ENCODE data around the gene EPHB1. TPM values are rescaled to one million over a fixed set of nuclear protein-coding genes. Genes with fewer than 3 reads are reported as not detected.

EPHB1 gene
- total RNA-seq, 2 experiments from 2014 or later: 0.39 to 0.91 TPM

DNA sequence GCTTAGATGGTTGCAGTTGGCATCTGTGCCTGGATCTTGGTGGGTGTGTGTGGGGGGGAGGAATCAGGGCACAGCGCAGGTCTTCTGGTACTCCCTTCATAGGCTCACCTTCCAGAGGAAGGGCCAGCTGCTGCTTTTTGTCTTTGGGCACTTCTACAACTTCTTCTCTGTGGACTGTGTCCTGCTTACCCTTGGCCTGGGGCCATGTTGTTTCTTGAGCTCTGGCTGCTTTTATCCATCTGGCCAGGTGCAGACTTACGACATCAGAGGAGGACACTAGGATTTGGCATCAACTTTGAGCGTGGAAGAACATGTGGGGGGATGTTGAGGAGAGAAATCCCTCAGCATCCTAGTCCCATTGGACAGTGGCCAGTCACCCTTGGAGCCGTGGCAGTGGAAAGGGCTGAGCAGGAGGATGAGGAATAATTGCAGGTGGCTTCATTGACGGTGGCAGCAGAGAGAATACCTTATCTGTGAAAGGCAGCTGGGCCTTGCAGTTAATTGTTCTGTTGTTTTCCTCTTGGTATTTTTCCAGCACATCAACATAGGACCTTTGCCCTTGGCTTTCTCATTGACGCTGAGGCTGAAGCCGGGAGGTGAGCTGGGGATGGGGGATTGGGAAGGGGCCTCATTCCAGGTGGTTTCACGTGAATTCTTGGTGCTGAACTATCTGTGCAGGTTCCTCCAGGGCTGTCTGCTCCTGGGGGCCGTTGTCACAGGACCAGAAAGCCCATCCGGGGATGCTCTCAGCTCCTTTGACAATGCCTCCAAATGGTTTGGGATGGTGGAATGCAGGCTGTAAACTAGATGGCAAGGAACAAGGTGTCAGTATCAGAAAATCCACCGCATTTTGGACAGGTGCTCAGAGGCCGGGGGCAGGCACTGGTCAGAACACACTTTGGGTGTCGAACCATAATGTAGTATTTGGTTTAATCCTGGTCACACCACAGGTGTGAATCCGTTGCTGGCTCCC lies 9.7 kb downstream of the EPHB1 start:
- Mint-ChIP-seq H3K27ac (peak overlapping the region; percentile 30), H3K36me3 (peaks cover 6% of the 10 kb centered on the region), H3K4me1 (peaks cover 28% of the 10 kb centered on the region), H3K4me3 (no peak overlapping the region), H3K27me3 (peaks cover 52% of the 10 kb centered on the region), H3K9me3 (peaks cover 2% of the 10 kb centered on the region)
- DNase-seq (no peak), ATAC-seq (ENCODE audit: low read depth) (no peak)
- POLR2A ChIA-PET: no interaction called here

DNA sequence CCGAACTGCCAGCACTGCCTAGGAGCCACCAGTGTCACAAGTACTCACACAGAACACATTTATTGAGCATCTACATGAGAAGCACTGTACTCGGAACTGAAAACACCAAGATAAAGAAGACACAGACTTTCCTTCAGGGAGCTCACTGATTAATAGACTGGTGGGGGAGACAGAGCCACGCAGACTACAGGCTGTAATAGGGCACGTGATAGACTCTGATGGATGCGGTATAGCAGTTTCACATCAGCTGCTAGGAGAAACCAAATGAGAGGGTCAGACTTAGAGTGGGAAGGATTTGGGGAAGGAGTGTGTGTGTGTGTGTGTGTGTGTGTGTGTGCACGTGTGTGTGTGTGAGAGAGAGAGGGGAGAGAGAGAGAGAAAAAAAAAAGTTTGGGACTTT lies 12.1 kb downstream of the EPHB1 start:
- DNase-seq (no peak), ATAC-seq (ENCODE audit: low read depth) (no peak)
- H3K27me3 Mint-ChIP-seq: peaks cover 51% of the 10 kb centered on the region
- H3K9me3 Mint-ChIP-seq: peaks cover 2% of the 10 kb centered on the region
- peaks cover 6% of the 10 kb centered on the region for H3K36me3 Mint-ChIP-seq
- no peak overlapping the region for H3K27ac Mint-ChIP-seq
- H3K4me3 Mint-ChIP-seq: no peak overlapping the region
- peaks cover 18% of the 10 kb centered on the region for H3K4me1 Mint-ChIP-seq
- POLR2A ChIA-PET: no interaction called here

DNA sequence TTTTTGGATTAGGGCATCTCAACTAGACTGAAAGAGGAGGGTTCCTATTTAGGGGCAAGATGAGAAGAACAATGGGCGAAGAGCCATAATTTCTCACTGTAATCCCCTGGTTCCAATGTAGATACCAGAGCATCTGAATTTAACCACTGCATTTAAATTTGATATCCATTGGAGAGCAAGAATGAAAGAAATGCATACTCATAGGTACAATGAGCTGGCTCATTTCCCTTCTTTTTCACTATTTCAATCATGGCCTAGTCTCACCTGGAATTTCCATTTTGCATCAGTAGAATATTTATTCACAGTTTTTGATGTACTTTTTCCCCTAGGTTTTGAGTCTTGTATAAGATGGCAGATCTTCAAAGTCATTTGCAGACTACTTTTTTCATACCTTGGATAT lies 13.8 kb downstream of the EPHB1 start:
- no peak for ATAC-seq (ENCODE audit: low read depth)
- Mint-ChIP-seq H3K9me3 (peaks cover 2% of the 10 kb centered on the region), H3K4me3 (no peak overlapping the region), H3K4me1 (peaks cover 3% of the 10 kb centered on the region), H3K27ac (no peak overlapping the region), H3K27me3 (peaks cover 53% of the 10 kb centered on the region), H3K36me3 (peaks cover 6% of the 10 kb centered on the region)
- DNase-seq: no peak
- POLR2A ChIA-PET: no interaction called here

DNA sequence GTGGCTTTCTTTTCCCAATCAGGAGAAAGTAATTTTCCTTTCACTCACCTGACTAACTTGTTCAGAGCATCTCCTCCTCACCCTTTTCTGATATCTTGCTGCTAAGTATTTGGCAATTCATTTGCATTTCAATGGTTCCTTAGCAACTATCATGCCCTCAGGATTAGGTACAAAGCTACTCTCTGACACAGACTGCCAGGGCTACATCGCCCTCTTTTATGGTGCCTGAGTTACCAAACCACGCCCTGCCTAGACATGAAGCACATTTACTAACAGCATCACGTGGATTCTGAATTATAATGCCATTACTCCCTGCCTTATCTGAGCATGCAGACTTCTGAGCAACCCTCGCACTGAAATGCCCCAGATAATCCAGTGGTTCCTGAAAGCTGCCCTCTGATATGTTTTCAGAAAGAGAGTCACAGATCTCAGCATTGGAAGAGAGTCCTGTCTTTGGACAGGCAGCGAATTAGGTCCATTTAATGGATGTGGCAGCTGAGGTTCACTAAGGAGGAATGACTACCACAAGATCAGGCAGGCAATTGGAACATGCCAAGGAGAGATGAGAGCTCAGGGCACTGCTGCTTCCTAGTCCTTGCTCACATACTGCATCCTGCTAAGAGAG lies 14.5 kb downstream of the EPHB1 start:
- H3K4me3 Mint-ChIP-seq: no peak overlapping the region
- ATAC-seq (ENCODE audit: low read depth): no peak
- peaks cover 2% of the 10 kb centered on the region for H3K9me3 Mint-ChIP-seq
- DNase-seq: no peak
- H3K27me3 Mint-ChIP-seq: peaks cover 52% of the 10 kb centered on the region
- peaks cover under 1% of the 10 kb centered on the region for H3K4me1 Mint-ChIP-seq
- POLR2A ChIA-PET: no interaction called here
- no peak overlapping the region for H3K27ac Mint-ChIP-seq
- peaks cover 4% of the 10 kb centered on the region for H3K36me3 Mint-ChIP-seq

DNA sequence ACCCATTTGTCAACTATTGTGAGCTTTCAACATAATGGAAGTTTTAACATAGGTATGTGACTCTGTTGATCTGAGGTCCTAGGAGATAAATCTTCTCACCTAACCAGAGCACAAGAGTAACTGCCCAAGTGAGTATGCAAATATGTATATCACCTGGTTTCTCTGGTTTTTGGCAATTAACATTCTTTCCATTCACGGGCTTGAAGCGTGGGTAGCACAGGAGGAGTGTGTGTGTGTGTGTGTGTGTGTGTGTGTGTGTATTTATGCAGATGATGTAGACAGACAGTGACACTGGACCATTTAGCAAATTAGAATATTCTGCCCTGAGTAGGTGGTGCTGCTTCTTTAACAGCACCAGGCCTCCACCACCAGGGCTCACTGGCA lies 15.0 kb downstream of the EPHB1 start:
- Mint-ChIP-seq H3K4me1 (no peaks in the 10 kb centered on the region), H3K27me3 (peaks cover 47% of the 10 kb centered on the region), H3K27ac (no peak overlapping the region), H3K4me3 (no peak overlapping the region), H3K9me3 (no peaks in the 10 kb centered on the region), H3K36me3 (peaks cover 2% of the 10 kb centered on the region)
- no peak for DNase-seq
- no peak for ATAC-seq (ENCODE audit: low read depth)
- POLR2A ChIA-PET: no interaction called here

DNA sequence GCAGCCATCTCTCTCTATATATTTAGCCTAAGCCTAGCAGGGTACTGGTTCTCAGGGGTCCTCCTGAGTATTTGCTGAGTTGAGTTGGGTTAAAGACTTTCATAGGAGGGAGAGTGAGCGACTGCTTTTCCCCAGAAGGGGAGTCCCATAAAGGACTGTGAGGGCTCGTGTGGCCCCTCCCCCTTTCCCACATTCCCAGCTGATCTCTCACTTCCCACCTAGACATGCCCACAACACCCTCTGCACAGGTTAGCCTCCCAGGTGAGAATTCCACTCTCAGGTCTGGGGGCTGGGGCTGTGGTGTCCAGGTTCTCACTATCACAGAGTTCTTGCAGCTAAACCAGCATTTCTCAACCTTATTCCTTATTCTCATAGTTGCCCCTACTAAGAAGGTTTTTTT lies 15.8 kb downstream of the EPHB1 start:
- DNase-seq: no peak
- POLR2A ChIA-PET: no interaction called here
- no peaks in the 10 kb centered on the region for H3K9me3 Mint-ChIP-seq
- no peak overlapping the region for H3K27ac Mint-ChIP-seq
- H3K4me1 Mint-ChIP-seq: no peaks in the 10 kb centered on the region
- ATAC-seq (ENCODE audit: low read depth): no peak
- H3K27me3 Mint-ChIP-seq: peaks cover 42% of the 10 kb centered on the region
- no peak overlapping the region for H3K4me3 Mint-ChIP-seq
- peaks cover 2% of the 10 kb centered on the region for H3K36me3 Mint-ChIP-seq

- no peaks in the 10 kb centered on the region for H3K36me3 Mint-ChIP-seq
Observed at GRCh38 chr3:134813618-134814017, 18.6 kb downstream of the EPHB1 start.

DNA sequence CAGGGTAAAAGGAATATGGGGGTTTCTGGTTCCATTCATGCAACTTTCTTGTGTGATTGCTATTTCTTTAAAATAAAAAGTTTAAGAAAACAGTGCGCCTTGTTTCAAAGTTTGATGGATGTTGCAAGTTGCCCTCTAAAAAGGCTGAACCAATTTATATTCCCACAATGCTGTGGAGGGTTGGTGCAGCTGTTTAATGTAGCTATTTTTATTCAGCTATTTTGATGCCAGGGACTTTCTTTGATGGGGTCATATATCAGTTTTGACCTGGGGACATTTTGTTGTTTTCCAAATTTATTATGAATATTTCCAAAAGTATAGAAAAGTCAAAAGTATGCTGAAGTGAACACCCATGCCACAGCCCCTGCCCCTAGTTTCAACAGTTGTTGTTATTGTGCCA lies 20.5 kb downstream of the EPHB1 start:
- H3K36me3 Mint-ChIP-seq: no peaks in the 10 kb centered on the region
- ATAC-seq (ENCODE audit: low read depth): no peak
- H3K4me1 Mint-ChIP-seq: no peaks in the 10 kb centered on the region
- H3K9me3 Mint-ChIP-seq: no peaks in the 10 kb centered on the region
- peaks cover 11% of the 10 kb centered on the region for H3K27me3 Mint-ChIP-seq
- DNase-seq: no peak
- no peak overlapping the region for H3K27ac Mint-ChIP-seq
- POLR2A ChIA-PET: interaction anchor here (0.6 kb wide), 1 partner anchor 34 kb away, joined by 3 read pairs; no protein-coding TSS in a partner anchor
- no peak overlapping the region for H3K4me3 Mint-ChIP-seq

More at GRCh38 chr3:134813618-134814017, 18.6 kb downstream of the EPHB1 start:
- Mint-ChIP-seq H3K27me3 (peaks cover 25% of the 10 kb centered on the region), H3K27ac (no peak overlapping the region), H3K4me1 (no peaks in the 10 kb centered on the region), H3K4me3 (no peak overlapping the region), H3K9me3 (no peaks in the 10 kb centered on the region)
- POLR2A ChIA-PET: no interaction called here
- no peak for ATAC-seq (ENCODE audit: low read depth)
- DNase-seq: no peak

- H3K9me3 Mint-ChIP-seq: no peaks in the 10 kb centered on the region
- ATAC-seq (ENCODE audit: low read depth): no peak
- no peak for DNase-seq
- no peak overlapping the region for H3K27ac Mint-ChIP-seq
- H3K36me3 Mint-ChIP-seq: no peaks in the 10 kb centered on the region
- H3K27me3 Mint-ChIP-seq: peaks cover 9% of the 10 kb centered on the region
- POLR2A ChIA-PET: no interaction called here
- no peak overlapping the region for H3K4me3 Mint-ChIP-seq
- H3K4me1 Mint-ChIP-seq: no peaks in the 10 kb centered on the region
Observed at GRCh38 chr3:134816623-134817022, 21.6 kb downstream of the EPHB1 start.

GRCh38 chr3:134817297-134817696 lies 22.2 kb downstream of the EPHB1 start:
- DNase-seq (no peak), ATAC-seq (ENCODE audit: low read depth) (no peak)
- Mint-ChIP-seq H3K27me3 (peaks cover 9% of the 10 kb centered on the region), H3K27ac (no peak overlapping the region), H3K4me3 (no peak overlapping the region), H3K9me3 (no peaks in the 10 kb centered on the region), H3K36me3 (no peaks in the 10 kb centered on the region), H3K4me1 (no peaks in the 10 kb centered on the region)
- POLR2A ChIA-PET: no interaction called here

- POLR2A ChIA-PET: no interaction called here
- no peak for ATAC-seq (ENCODE audit: low read depth)
- Mint-ChIP-seq H3K36me3 (no peaks in the 10 kb centered on the region), H3K4me1 (no peaks in the 10 kb centered on the region), H3K27ac (no peak overlapping the region), H3K9me3 (no peaks in the 10 kb centered on the region), H3K27me3 (peaks cover 5% of the 10 kb centered on the region), H3K4me3 (no peak overlapping the region)
- DNase-seq: no peak
Observed at GRCh38 chr3:134820994-134821393, 25.9 kb downstream of the EPHB1 start.

DNA sequence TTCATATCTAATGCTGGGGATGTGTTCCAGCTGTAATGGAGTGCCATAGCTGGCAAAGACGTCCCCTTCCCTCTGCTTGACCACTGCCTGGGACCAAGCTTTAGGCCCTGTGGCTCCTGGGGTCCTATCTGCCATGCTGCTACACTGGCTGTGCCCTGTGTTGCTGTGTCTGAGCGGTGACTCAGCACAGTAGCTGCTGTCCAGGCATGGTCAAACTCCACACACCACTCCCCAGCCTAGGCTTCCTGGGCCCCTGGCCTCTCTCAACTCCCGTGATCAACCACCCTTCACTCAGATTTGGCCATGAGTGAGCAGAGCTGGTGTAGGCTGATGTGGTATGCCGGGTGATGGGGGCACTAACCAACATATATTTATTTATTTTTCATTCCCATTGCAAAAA lies 27.0 kb downstream of the EPHB1 start:
- no peaks in the 10 kb centered on the region for H3K9me3 Mint-ChIP-seq
- H3K27me3 Mint-ChIP-seq: peaks cover 7% of the 10 kb centered on the region
- H3K4me1 Mint-ChIP-seq: no peaks in the 10 kb centered on the region
- ATAC-seq (ENCODE audit: low read depth): no peak
- no peak overlapping the region for H3K27ac Mint-ChIP-seq
- no peak overlapping the region for H3K4me3 Mint-ChIP-seq
- DNase-seq: no peak
- POLR2A ChIA-PET: interaction anchor here (0.5 kb wide), 1 partner anchor 1349 kb away, joined by 8 read pairs; no protein-coding TSS in a partner anchor
- no peaks in the 10 kb centered on the region for H3K36me3 Mint-ChIP-seq

GRCh38 chr3:134823679-134824078 lies 28.6 kb downstream of the EPHB1 start:
- Mint-ChIP-seq H3K27me3 (peaks cover 9% of the 10 kb centered on the region), H3K9me3 (no peaks in the 10 kb centered on the region), H3K4me1 (no peaks in the 10 kb centered on the region), H3K27ac (no peak overlapping the region), H3K4me3 (no peak overlapping the region), H3K36me3 (no peaks in the 10 kb centered on the region)
- POLR2A ChIA-PET: no interaction called here
- ATAC-seq (ENCODE audit: low read depth) (no peak), DNase-seq (no peak)

- Mint-ChIP-seq H3K27ac (no peak overlapping the region), H3K9me3 (no peaks in the 10 kb centered on the region), H3K36me3 (no peaks in the 10 kb centered on the region), H3K27me3 (peaks cover 12% of the 10 kb centered on the region), H3K4me3 (no peak overlapping the region), H3K4me1 (no peaks in the 10 kb centered on the region)
- DNase-seq (no peak), ATAC-seq (ENCODE audit: low read depth) (no peak)
- POLR2A ChIA-PET: no interaction called here
Observed at GRCh38 chr3:134824791-134825190, 29.7 kb downstream of the EPHB1 start.
